K562 (cell line): Measurements from ENCODE around the gene CTNNA3.

Source experiments
- EP300 ChIP-seq: IDR thresholded peaks from 2 replicates; pipeline ENCODE4 v1.6.1; 2012; ENCODE audit warnings: low read length, improper control_type of control experiment
- PBX2 ChIP-seq, 2 experiments: IDR thresholded peaks in 1 of 2; conservative IDR thresholded peaks in 1 of 2; 2 replicates each; pipeline ENCODE4 v1.6.1; 2016; ENCODE audit warnings: low read depth in 2 of 2, mild to moderate bottlenecking in 1 of 2, missing compliant biosample characterization in 1 of 2, missing genetic modification characterization in 1 of 2, moderate library complexity in 1 of 2
- SIN3A ChIP-seq, 2 experiments: fragments of 150-350 bp in 1 of 2; IDR thresholded peaks; 2 replicates each; pipeline ENCODE4 v1.6.1; 2011 to 2016; ENCODE audit warnings: borderline replicate concordance in 2 of 2, low read depth in 2 of 2, low read length in 2 of 2, mild to moderate bottlenecking in 2 of 2, moderate library complexity in 2 of 2; ENCODE audit not compliant: control insufficient read depth in 1 of 2
- ZBTB8A ChIP-seq: fragments of 450-650 bp; IDR thresholded peaks from 2 replicates; pipeline ENCODE4 v1.6.1; 2018; ENCODE audit warnings: mild to moderate bottlenecking, moderate library complexity; ENCODE audit not compliant: partially characterized antibody
- ZNF778 ChIP-seq: fragments of 450-650 bp; formaldehyde crosslinking; IDR thresholded peaks from 2 replicates; pipeline ENCODE4 v1.4.0; 2020; ENCODE audit warnings: mild to moderate bottlenecking, moderate library complexity

DNA sequence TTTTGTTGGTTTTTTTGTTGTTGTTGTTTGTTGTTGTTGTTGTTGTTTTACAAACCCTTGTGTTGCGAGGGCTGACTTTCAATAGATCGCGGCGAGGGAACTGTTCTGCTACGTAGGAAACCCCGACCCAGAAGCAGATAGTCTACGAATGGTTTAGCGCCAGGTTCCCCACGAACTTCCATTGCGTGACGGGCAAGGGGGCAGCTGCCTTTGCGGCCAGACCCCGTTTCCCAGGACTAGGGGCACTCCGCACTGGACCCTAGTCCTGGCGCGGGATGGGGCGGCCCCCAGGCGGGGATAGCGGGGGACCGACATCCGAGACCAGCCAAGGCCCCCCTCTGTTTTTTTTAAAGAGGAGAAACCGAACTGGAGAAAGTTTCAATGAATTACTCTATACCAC, 650.6 kb downstream of the CTNNA3 start:
- TF ChIP-seq EP300: no peak
- no peak for TF ChIP-seq ZNF778 (CRISPR knock-in tag)
- TF ChIP-seq PBX2 (CRISPR knock-in tag; IDR thresholded peaks at IDR 0.05; ENCODE audit: low read depth): no peak
- TF ChIP-seq PBX2 (tag; conservative IDR thresholded peaks at IDR 0.05; ENCODE audit: low read depth): no peak
- TF ChIP-seq SIN3A (IDR thresholded peaks at IDR 0.05; ENCODE audit: borderline replicate concordance in 2 of 2, control insufficient read depth in 1 of 2, low read depth in 2 of 2, low read length in 2 of 2): no peak
- TF ChIP-seq ZBTB8A: no peak
